H1 (cell line): ENCODE data around the gene EXOSC5. TPM values are rescaled to one million over a fixed set of nuclear protein-coding genes. Genes with fewer than 3 reads are reported as not detected.

Source experiments
- CTCF ChIA-PET: fragments of 300-600 bp; sonication (Branson Sonifier 250); formaldehyde crosslinking; loops from one replicate; lab custom pipeline; 2021; ENCODE audit not compliant: partially characterized antibody; lab: Charles Lee
- POLR2A ChIA-PET: fragments of 300-600 bp; sonication (Branson Sonifier 250); formaldehyde crosslinking; loops from one replicate; lab custom pipeline; 2021; ENCODE audit warnings: inconsistent platforms; ENCODE audit not compliant: partially characterized antibody; lab: Charles Lee
- DNase-seq, 2 experiments: peaks; one replicate each; pipeline versions ENCODE4 v3.0.0 to v3.0.0-alpha.2; 2010 to 2022; ENCODE audit warnings: low spot score in 2 of 2, low read depth in 1 of 2, mixed read lengths in 1 of 2
- FAIRE-seq: peaks from 2 replicates; lab custom pipeline; 2011; peaks lifted over from hg19 to GRCh38; lab: Jason Lieb, UNC
- H2AFZ ChIP-seq: 2 replicates; pipeline ENCODE4 v1.8.1; 2012; ENCODE audit warnings: low read length, inconsistent platforms
- H2AK5ac ChIP-seq: 2 replicates; pipeline ENCODE4 v1.6.1; 2013; ENCODE audit warnings: low read depth, low read length
- H2BK120ac ChIP-seq: replicated peaks from 2 replicates; pipeline ENCODE3; 2013; ENCODE audit warnings: low read depth, low read length, inconsistent platforms
- H2BK12ac ChIP-seq: 2 replicates; pipeline ENCODE4 v1.6.1; 2013; ENCODE audit warnings: low read depth, low read length
- H2BK15ac ChIP-seq: 2 replicates; pipeline ENCODE4 v1.6.1; 2013; ENCODE audit warnings: low read length
- H2BK20ac ChIP-seq: 2 replicates; pipeline ENCODE4 v1.6.1; 2013; ENCODE audit warnings: low read length
- H2BK5ac ChIP-seq: 2 replicates; pipeline ENCODE4 v1.6.1; 2013; ENCODE audit warnings: low read depth, low read length
- H3K14ac ChIP-seq: 2 replicates; pipeline ENCODE4 v1.6.1; 2013; ENCODE audit warnings: inconsistent platforms; ENCODE audit not compliant: insufficient read length
- H3K18ac ChIP-seq: 2 replicates; pipeline ENCODE4 v1.6.1; 2013; ENCODE audit warnings: low read length; ENCODE audit errors: extremely low read depth
- H3K23ac ChIP-seq: 2 replicates; pipeline ENCODE4 v1.6.1; 2013; ENCODE audit warnings: inconsistent platforms; ENCODE audit not compliant: insufficient read length
- H3K23me2 ChIP-seq: 2 replicates; pipeline ENCODE4 v1.6.1; 2013; ENCODE audit warnings: low read depth, low read length
- H3K27ac ChIP-seq: 2 replicates; pipeline ENCODE4 v1.6.1; 2011; ENCODE audit warnings: low read depth, low read length, inconsistent platforms
- H3K27me3 ChIP-seq, 4 experiments: replicated peaks in 1 of 4; 1 replicate in 1 of 4; 2 replicates in 3 of 4; pipeline versions ENCODE4 v1.6.1 to v1.8.1; 2011 to 2013; ENCODE audit warnings: low read length in 3 of 4, mild to moderate bottlenecking in 3 of 4, inconsistent platforms in 2 of 4, mixed read lengths in 2 of 4, moderate library complexity in 1 of 4; ENCODE audit not compliant: control insufficient read depth in 3 of 4, insufficient read depth in 3 of 4; ENCODE audit errors: extremely low read depth in 1 of 4
- H3K36me3 ChIP-seq, 4 experiments: 2 replicates each; pipeline versions ENCODE4 v1.6.1 to v1.8.1; 2011 to 2013; ENCODE audit warnings: mild to moderate bottlenecking in 4 of 4, low read length in 3 of 4, moderate library complexity in 2 of 4, control low read depth in 1 of 4, inconsistent platforms in 1 of 4; ENCODE audit not compliant: insufficient read depth in 4 of 4, control insufficient read depth in 2 of 4
- H3K4ac ChIP-seq: replicated peaks from 2 replicates; pipeline ENCODE3; 2013; ENCODE audit warnings: low read length, low read depth, mixed read lengths, inconsistent platforms; ENCODE audit not compliant: insufficient read length
- H3K4me1 ChIP-seq, 4 experiments: replicated peaks in 1 of 4; 1 replicate in 1 of 4; 2 replicates in 3 of 4; pipeline versions ENCODE4 v1.6.1 to v1.8.1; 2011 to 2013; ENCODE audit warnings: low read length in 3 of 4, inconsistent platforms in 2 of 4, mixed read lengths in 1 of 4; ENCODE audit not compliant: insufficient read depth in 4 of 4, control insufficient read depth in 3 of 4
- H3K4me2 ChIP-seq, 2 experiments: 2 replicates each; pipeline versions ENCODE4 v1.6.1 to v1.8.1; 2011 to 2013; ENCODE audit warnings: low read depth in 2 of 2, low read length in 2 of 2, control low read depth in 1 of 2, inconsistent platforms in 1 of 2, mild to moderate bottlenecking in 1 of 2; ENCODE audit not compliant: insufficient read depth in 1 of 2
- H3K4me3 ChIP-seq, 4 experiments: fragments of 200-600, 300-600 bp in 1 of 4; sonication (generic), shearing (Covaris generic), sonication (Bioruptor Twin) in 1 of 4; 2 replicates each; pipeline versions ENCODE4 v1.5.1 to v1.8.1; 2011 to 2016; ENCODE audit warnings: low read length in 4 of 4, low read depth in 3 of 4, control low read depth in 2 of 4, inconsistent platforms in 2 of 4, mild to moderate bottlenecking in 2 of 4, mixed read lengths in 1 of 4, moderate library complexity in 1 of 4; ENCODE audit not compliant: insufficient read depth in 2 of 4; ENCODE audit errors: extremely low read depth in 1 of 4
- H3K56ac ChIP-seq: replicated peaks from 2 replicates; pipeline ENCODE3; 2013; ENCODE audit warnings: low read depth, mild to moderate bottlenecking, mixed read lengths, low read length, inconsistent platforms; ENCODE audit not compliant: insufficient read length
- H3K79me1 ChIP-seq: 2 replicates; pipeline ENCODE4 v1.6.1; 2013; ENCODE audit warnings: low read depth, low read length, control low read depth
- H3K79me2 ChIP-seq, 2 experiments: 2 replicates each; pipeline versions ENCODE4 v1.6.1 to v1.8.1; 2012 to 2013; ENCODE audit warnings: low read length in 2 of 2, mild to moderate bottlenecking in 2 of 2, inconsistent platforms in 1 of 2; ENCODE audit not compliant: insufficient read depth in 2 of 2, control insufficient read depth in 1 of 2
- H3K9ac ChIP-seq, 4 experiments: replicated peaks in 1 of 4; 1 replicate in 1 of 4; 2 replicates in 3 of 4; pipeline versions ENCODE4 v1.6.1 to v1.8.1; 2011 to 2013; ENCODE audit warnings: low read depth in 3 of 4, low read length in 3 of 4, control low read depth in 2 of 4, mild to moderate bottlenecking in 2 of 4, moderate library complexity in 2 of 4, inconsistent platforms in 1 of 4; ENCODE audit errors: extremely low read depth in 1 of 4
- H3K9me3 ChIP-seq, 2 experiments: 2 replicates each; pipeline versions ENCODE4 v1.6.1 to v1.8.1; 2012 to 2013; ENCODE audit warnings: mild to moderate bottlenecking in 2 of 2, moderate library complexity in 2 of 2, control low read depth in 1 of 2, inconsistent platforms in 1 of 2, low read depth in 1 of 2, low read length in 1 of 2, mixed read lengths in 1 of 2; ENCODE audit not compliant: insufficient read depth in 2 of 2
- H4K20me1 ChIP-seq, 2 experiments: replicated peaks in 1 of 2; 2 replicates each; pipeline versions ENCODE3 to v1.8.1; 2011 to 2013; ENCODE audit warnings: inconsistent platforms in 2 of 2, low read length in 2 of 2, mild to moderate bottlenecking in 1 of 2; ENCODE audit not compliant: insufficient read depth in 2 of 2, control insufficient read depth in 1 of 2
- H4K5ac ChIP-seq: 2 replicates; pipeline ENCODE4 v1.6.1; 2013; ENCODE audit warnings: low read length, low read depth, mixed read lengths, inconsistent platforms; ENCODE audit not compliant: insufficient read length
- H4K8ac ChIP-seq: 2 replicates; pipeline ENCODE4 v1.8.0; 2013; ENCODE audit warnings: mild to moderate bottlenecking, moderate library complexity, low read length, inconsistent platforms; ENCODE audit not compliant: insufficient read depth; ENCODE audit errors: extremely low read depth
- H4K91ac ChIP-seq: replicated peaks from 2 replicates; pipeline ENCODE3; 2013; ENCODE audit warnings: low read length, mixed read lengths, inconsistent platforms; ENCODE audit not compliant: insufficient read length
- BCL11A ChIP-seq, 2 experiments: IDR thresholded peaks; one replicate each; pipeline ENCODE4 v1.6.1; 2011; ENCODE audit warnings: low read depth in 2 of 2, low read length in 2 of 2, mild to moderate bottlenecking in 2 of 2
- EP300 ChIP-seq, 2 experiments: IDR thresholded peaks; 1 replicate in 1 of 2; 2 replicates in 1 of 2; pipeline ENCODE4 v1.6.1; 2011 to 2012; ENCODE audit warnings: low read depth in 2 of 2, low read length in 2 of 2, mild to moderate bottlenecking in 2 of 2, borderline replicate concordance in 1 of 2, inconsistent platforms in 1 of 2, moderate library complexity in 1 of 2
- polyA plus RNA-seq, 7 experiments: library from polyadenylated mRNA; depleted of rRNA in 3 of 7; stranded (reverse) in 5 of 7; unstranded in 2 of 7; fragments of >200 nt in 5 of 7; fragments of 200-250 nt in 2 of 7; gene quantifications; 1 replicate in 5 of 7; 2 replicates in 1 of 7; 4 replicates in 1 of 7; pipeline versions ENCODE4 v1.2.1 to v1.2.3, GENCODE V29; 2011 to 2013; ENCODE audit warnings: missing spikeins in 2 of 7, mixed read lengths in 2 of 7
- total RNA-seq: library from RNA; stranded (reverse); fragmentation: NEBNext Ultra II Directional; extraction: Animal tissue kit (Norgen Biotek cat#: 25700); gene quantifications from 2 replicates; pipeline ENCODE4 v1.2.1, GENCODE V29; 2021

EXOSC5 gene
- total and polyA plus RNA-seq, 2 of the 8 experiments (the other 6 are each of a cell fraction or from before 2014, with no cell fraction given) = 56.2 to 92.8 TPM

DNA sequence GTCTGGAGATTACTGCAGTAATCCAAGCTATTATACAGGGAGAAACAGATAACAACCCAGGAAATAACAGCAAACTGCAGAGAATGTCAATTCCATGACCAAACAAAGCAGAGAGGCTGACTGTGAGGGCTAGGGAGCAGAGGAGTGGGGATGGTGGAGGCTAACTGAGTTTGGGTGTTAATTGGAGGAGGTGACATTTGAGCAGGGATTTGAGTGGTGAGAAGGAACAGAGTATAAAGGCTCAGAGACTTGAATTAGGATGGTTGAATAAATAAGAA lies 39.5 kb upstream of the EXOSC5 start:
- H2BK12ac ChIP-seq = no peak overlapping the region
- no peak overlapping the region for H2BK120ac ChIP-seq
- H3K18ac ChIP-seq = no peak overlapping the region
- no peak overlapping the region for H2BK20ac ChIP-seq
- no peak for FAIRE-seq
- no peak overlapping the region for H3K23ac ChIP-seq
- H4K91ac ChIP-seq = no peak overlapping the region
- no peak overlapping the region for H3K4ac ChIP-seq
- H3K79me2 ChIP-seq = peaks cover 0 to 8% of the 10 kb centered on the region in 2 experiments; a peak in 1 of 4 replicates
- no peak overlapping the region for H3K56ac ChIP-seq
- no peak overlapping the region for H3K9ac ChIP-seq
- no peak overlapping the region for H3K4me2 ChIP-seq
- CTCF ChIA-PET = interaction anchor here (1.0 to 20.4 kb wide), 3 partner anchors 13 to 128 kb away, joined by 3 to 364 read pairs (median 17); no protein-coding TSS in a partner anchor
- POLR2A ChIA-PET = interaction anchor here (1.2 to 6.4 kb wide), 4 partner anchors 9 to 80 kb away, joined by 3 to 87 read pairs (median 6); partner anchors contain the start of gene B3GNT8
- H2BK5ac ChIP-seq = no peak overlapping the region
- no peaks in the 10 kb centered on the region for H3K9me3 ChIP-seq
- H3K4me3 ChIP-seq = no peak overlapping the region
- H3K27me3 ChIP-seq = no peaks in the 10 kb centered on the region
- H3K27ac ChIP-seq = no peak overlapping the region
- no peak overlapping the region for H4K5ac ChIP-seq
- H3K36me3 ChIP-seq = peaks cover 9 to 24% (median 19%) of the 10 kb centered on the region in 4 experiments; a peak in 7 of 8 replicates
- peaks cover 6% of the 10 kb centered on the region; the same call in 1 of the 2 replicates for H3K23me2 ChIP-seq
- no peak overlapping the region for H2BK15ac ChIP-seq
- TF ChIP-seq EP300 (IDR thresholded peaks at IDR 0.05; ENCODE audit: borderline replicate concordance in 1 of 2, low read depth in 2 of 2, low read length in 2 of 2) = no peak
- no peak for TF ChIP-seq BCL11A (IDR thresholded peaks at IDR 0.05; ENCODE audit: low read depth in 2 of 2, low read length in 2 of 2)
- TF ChIP-seq, all 59 proteins: peak for 0
- no peak for DNase-seq
- H4K20me1 ChIP-seq = peaks cover 0 to 12% of the 10 kb centered on the region in 2 experiments
- no peaks in the 10 kb centered on the region for H3K4me1 ChIP-seq
- no peak overlapping the region for H2AFZ ChIP-seq
- no peak overlapping the region for H4K8ac ChIP-seq
- H2AK5ac ChIP-seq = no peak overlapping the region
- H3K14ac ChIP-seq = no peak overlapping the region
- 0 out of 2 replicates have a peak, but pooled peaks cover 4% of the 10 kb centered on the region for H3K79me1 ChIP-seq
